HEK293 (cell line): ENCODE data around the gene CHI3L1.

Source experiments
- OSR2 ChIP-seq: fragments of 450-650 bp; formaldehyde crosslinking; IDR thresholded peaks from 2 replicates; pipeline ENCODE4 v1.5.1; 2016; ENCODE audit warnings: missing biosample characterization, missing genetic modification characterization
- SP2 ChIP-seq: fragments of 450-650 bp; formaldehyde crosslinking; IDR thresholded peaks from 2 replicates; pipeline ENCODE4 v1.5.1; 2016; ENCODE audit warnings: missing biosample characterization, missing genetic modification characterization
- ZNF175 ChIP-seq: fragments of 450-650 bp; formaldehyde crosslinking; IDR thresholded peaks from 2 replicates; pipeline ENCODE4 v1.5.1; 2016; ENCODE audit warnings: missing biosample characterization, missing genetic modification characterization
- ZNF239 ChIP-seq: fragments of 450-650 bp; formaldehyde crosslinking; IDR thresholded peaks from 2 replicates; pipeline ENCODE4 v1.5.1; 2016; ENCODE audit warnings: missing biosample characterization, missing genetic modification characterization
- ZNF274 ChIP-seq, 2 experiments: fragments of 200-500 bp in 1 of 2; fragments of 450-650 bp in 1 of 2; sonication (Bioruptor generic) in 1 of 2; formaldehyde crosslinking in 1 of 2; IDR thresholded peaks; 2 replicates each; pipeline versions ENCODE4 v1.5.1 to v1.6.1; 2014 to 2016; ENCODE audit warnings: borderline replicate concordance in 1 of 2, inconsistent platforms in 1 of 2, low read length in 1 of 2, missing biosample characterization in 1 of 2, missing genetic modification characterization in 1 of 2
- ZNF433 ChIP-seq: fragments of 450-650 bp; formaldehyde crosslinking; IDR thresholded peaks from 2 replicates; pipeline ENCODE4 v1.5.1; 2016; ENCODE audit warnings: missing biosample characterization, missing genetic modification characterization, low read depth
- ZNF558 ChIP-seq: fragments of 450-650 bp; formaldehyde crosslinking; IDR thresholded peaks from 2 replicates; pipeline ENCODE4 v1.5.1; 2016; ENCODE audit warnings: missing biosample characterization, missing genetic modification characterization
- ZNF777 ChIP-seq: fragments of 450-650 bp; formaldehyde crosslinking; IDR thresholded peaks from 2 replicates; pipeline ENCODE4 v1.5.1; 2017; ENCODE audit warnings: missing biosample characterization, missing genetic modification characterization, borderline replicate concordance
- TF ChIP-seq, protein P1 (sequence below): fragments of 450-650 bp; formaldehyde crosslinking; IDR thresholded peaks from 2 replicates; pipeline ENCODE4 v1.5.0; 2017; ENCODE audit warnings: missing biosample characterization, missing genetic modification characterization, borderline replicate concordance
- TF ChIP-seq, protein P2 (sequence below): fragments of 450-650 bp; formaldehyde crosslinking; IDR thresholded peaks from 2 replicates; pipeline ENCODE4 v1.5.1; 2016; ENCODE audit warnings: missing biosample characterization, missing genetic modification characterization
- TF ChIP-seq, protein P3 (sequence below): fragments of 450-650 bp; formaldehyde crosslinking; IDR thresholded peaks from 2 replicates; pipeline ENCODE4 v1.5.1; 2017; ENCODE audit warnings: missing biosample characterization, missing genetic modification characterization

DNA sequence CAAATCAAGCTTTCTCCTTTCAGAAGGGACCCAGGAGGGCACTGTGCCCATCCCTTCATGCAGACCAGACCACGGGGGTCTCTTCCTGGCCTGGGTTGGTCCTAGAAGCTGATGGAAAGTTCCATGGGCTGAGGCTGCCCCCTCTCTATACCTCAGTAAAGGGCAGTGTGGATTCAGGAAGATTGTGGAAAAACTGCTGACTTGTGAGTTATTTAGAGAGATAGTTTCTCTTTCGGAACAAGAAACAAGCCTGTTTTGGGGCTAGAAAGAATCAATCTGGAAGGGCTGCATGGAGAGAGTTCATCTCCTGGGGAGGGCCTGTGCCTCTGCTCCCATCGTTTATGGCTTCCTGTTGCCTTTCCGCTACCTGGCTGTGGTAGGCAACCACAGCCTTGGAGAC is 42.2 kb upstream of the CHI3L1 start:
- no peak for TF ChIP-seq ZNF433 (tag by site-specific recombination)
- TF ChIP-seq, protein P1, sequence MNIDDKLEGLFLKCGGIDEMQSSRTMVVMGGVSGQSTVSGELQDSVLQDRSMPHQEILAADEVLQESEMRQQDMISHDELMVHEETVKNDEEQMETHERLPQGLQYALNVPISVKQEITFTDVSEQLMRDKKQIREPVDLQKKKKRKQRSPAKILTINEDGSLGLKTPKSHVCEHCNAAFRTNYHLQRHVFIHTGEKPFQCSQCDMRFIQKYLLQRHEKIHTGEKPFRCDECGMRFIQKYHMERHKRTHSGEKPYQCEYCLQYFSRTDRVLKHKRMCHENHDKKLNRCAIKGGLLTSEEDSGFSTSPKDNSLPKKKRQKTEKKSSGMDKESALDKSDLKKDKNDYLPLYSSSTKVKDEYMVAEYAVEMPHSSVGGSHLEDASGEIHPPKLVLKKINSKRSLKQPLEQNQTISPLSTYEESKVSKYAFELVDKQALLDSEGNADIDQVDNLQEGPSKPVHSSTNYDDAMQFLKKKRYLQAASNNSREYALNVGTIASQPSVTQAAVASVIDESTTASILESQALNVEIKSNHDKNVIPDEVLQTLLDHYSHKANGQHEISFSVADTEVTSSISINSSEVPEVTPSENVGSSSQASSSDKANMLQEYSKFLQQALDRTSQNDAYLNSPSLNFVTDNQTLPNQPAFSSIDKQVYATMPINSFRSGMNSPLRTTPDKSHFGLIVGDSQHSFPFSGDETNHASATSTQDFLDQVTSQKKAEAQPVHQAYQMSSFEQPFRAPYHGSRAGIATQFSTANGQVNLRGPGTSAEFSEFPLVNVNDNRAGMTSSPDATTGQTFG, result no peak
- TF ChIP-seq, protein P2, sequence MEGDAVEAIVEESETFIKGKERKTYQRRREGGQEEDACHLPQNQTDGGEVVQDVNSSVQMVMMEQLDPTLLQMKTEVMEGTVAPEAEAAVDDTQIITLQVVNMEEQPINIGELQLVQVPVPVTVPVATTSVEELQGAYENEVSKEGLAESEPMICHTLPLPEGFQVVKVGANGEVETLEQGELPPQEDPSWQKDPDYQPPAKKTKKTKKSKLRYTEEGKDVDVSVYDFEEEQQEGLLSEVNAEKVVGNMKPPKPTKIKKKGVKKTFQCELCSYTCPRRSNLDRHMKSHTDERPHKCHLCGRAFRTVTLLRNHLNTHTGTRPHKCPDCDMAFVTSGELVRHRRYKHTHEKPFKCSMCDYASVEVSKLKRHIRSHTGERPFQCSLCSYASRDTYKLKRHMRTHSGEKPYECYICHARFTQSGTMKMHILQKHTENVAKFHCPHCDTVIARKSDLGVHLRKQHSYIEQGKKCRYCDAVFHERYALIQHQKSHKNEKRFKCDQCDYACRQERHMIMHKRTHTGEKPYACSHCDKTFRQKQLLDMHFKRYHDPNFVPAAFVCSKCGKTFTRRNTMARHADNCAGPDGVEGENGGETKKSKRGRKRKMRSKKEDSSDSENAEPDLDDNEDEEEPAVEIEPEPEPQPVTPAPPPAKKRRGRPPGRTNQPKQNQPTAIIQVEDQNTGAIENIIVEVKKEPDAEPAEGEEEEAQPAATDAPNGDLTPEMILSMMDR (tag by site-specific recombination), result no peak
- TF ChIP-seq ZNF558 (tag by site-specific recombination), result no peak
- TF ChIP-seq ZNF239 (tag by site-specific recombination), result no peak
- TF ChIP-seq, protein P3, sequence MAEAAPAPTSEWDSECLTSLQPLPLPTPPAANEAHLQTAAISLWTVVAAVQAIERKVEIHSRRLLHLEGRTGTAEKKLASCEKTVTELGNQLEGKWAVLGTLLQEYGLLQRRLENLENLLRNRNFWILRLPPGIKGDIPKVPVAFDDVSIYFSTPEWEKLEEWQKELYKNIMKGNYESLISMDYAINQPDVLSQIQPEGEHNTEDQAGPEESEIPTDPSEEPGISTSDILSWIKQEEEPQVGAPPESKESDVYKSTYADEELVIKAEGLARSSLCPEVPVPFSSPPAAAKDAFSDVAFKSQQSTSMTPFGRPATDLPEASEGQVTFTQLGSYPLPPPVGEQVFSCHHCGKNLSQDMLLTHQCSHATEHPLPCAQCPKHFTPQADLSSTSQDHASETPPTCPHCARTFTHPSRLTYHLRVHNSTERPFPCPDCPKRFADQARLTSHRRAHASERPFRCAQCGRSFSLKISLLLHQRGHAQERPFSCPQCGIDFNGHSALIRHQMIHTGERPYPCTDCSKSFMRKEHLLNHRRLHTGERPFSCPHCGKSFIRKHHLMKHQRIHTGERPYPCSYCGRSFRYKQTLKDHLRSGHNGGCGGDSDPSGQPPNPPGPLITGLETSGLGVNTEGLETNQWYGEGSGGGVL (tag by site-specific recombination), result no peak
- TF ChIP-seq OSR2 (tag by site-specific recombination), result no peak
- no peak for TF ChIP-seq ZNF274 (IDR thresholded peaks at IDR 0.05; ENCODE audit: low read length)
- no peak for TF ChIP-seq ZNF274 (tag by site-specific recombination; IDR thresholded peaks at IDR 0.05; ENCODE audit: borderline replicate concordance)
- no peak for TF ChIP-seq ZNF777 (tag by site-specific recombination)
- TF ChIP-seq ZNF175 (tag by site-specific recombination), result no peak
- no peak for TF ChIP-seq SP2 (tag by site-specific recombination)
